Stimulated activated CD8-positive, alpha-beta memory T cell treated with anti-CD3 and anti-CD28 coated beads, Interleukin-7, amount 100 ng/mL, for 1 hour (primary cell): ENCODE data around the gene RGS19.

Experiments
- DNase-seq, 2 donors: peaks; one replicate each; pipeline ENCODE4 v3.0.0-alpha.2; 2020; ENCODE audit warnings: low read depth in 2 of 2

RGS19 gene

GRCh38 chr20:64064145-64064698 lies 15.1 kb downstream of the RGS19 start:
- no peak for DNase-seq

GRCh38 chr20:64063389-64064144 lies 15.8 kb downstream of the RGS19 start:
- DNase-seq: no peak

GRCh38 chr20:64062596-64063388 lies 16.5 kb downstream of the RGS19 start, which contains the start of gene TCEA2:
TSS of gene TCEA2 (plus strand) at chr20:64063198. CDS start at chr20:64063313, 115 bp downstream.
- DNase-seq: peak; percentile 79 to 88

- DNase-seq: no peak
Observed at GRCh38 chr20:64062276-64062595, 17.1 kb downstream of the RGS19 start.

GRCh38 chr20:64058536-64058935 lies 20.8 kb downstream of the RGS19 start:
- no peak for DNase-seq

GRCh38 chr20:64057628-64058498 lies 21.5 kb downstream of the RGS19 start:
- peak; percentile 50 to 73 for DNase-seq

GRCh38 chr20:64056889-64057627 lies 22.3 kb downstream of the RGS19 start:
- DNase-seq: no peak

- no peak for DNase-seq
Observed at GRCh38 chr20:64056639-64056888, 22.8 kb downstream of the RGS19 start.

GRCh38 chr20:64055893-64056638 lies 23.3 kb downstream of the RGS19 start:
- DNase-seq: no peak

GRCh38 chr20:64055396-64055892 lies 23.9 kb downstream of the RGS19 start:
- no peak for DNase-seq

GRCh38 chr20:64053841-64054661 lies 25.3 kb downstream of the RGS19 start:
- DNase-seq: no peak

- DNase-seq: no peak
Observed at GRCh38 chr20:64052987-64053840, 26.1 kb downstream of the RGS19 start.

GRCh38 chr20:64052326-64052722 lies 27.0 kb downstream of the RGS19 start:
- no peak for DNase-seq

- DNase-seq: no peak
Observed at GRCh38 chr20:64051561-64052325, 27.6 kb downstream of the RGS19 start.

GRCh38 chr20:64051033-64051452 lies 28.3 kb downstream of the RGS19 start:
- no peak for DNase-seq

GRCh38 chr20:64050261-64051032 lies 28.9 kb downstream of the RGS19 start:
- no peak for DNase-seq

- DNase-seq: no peak
Observed at GRCh38 chr20:64049878-64050260, 29.4 kb downstream of the RGS19 start.
